Coronary artery (tissue), 2 donors: ENCODE data around the gene CTTN.

ENCODE experiments used
- DNase-seq: peaks from one replicate; pipeline ENCODE4 v3.0.0-alpha.2; 2017; ENCODE audit warnings: low spot score
- H3K27ac ChIP-seq, 2 donors: fragments of 200-600 bp; sonication (generic); one replicate each; pipeline ENCODE4 v1.5.1; 2016 to 2019
- H3K4me3 ChIP-seq: fragments of 200-600 bp; sonication (generic); 2 replicates; pipeline ENCODE4 v1.5.1; 2016; ENCODE audit warnings: mild to moderate bottlenecking, moderate library complexity
- CTCF ChIP-seq: fragments of 200-600 bp; sonication (generic); IDR thresholded peaks from one replicate; pipeline ENCODE4 v1.5.1; 2019; ENCODE audit warnings: antibody characterized with exemption

The CTTN gene

DNA sequence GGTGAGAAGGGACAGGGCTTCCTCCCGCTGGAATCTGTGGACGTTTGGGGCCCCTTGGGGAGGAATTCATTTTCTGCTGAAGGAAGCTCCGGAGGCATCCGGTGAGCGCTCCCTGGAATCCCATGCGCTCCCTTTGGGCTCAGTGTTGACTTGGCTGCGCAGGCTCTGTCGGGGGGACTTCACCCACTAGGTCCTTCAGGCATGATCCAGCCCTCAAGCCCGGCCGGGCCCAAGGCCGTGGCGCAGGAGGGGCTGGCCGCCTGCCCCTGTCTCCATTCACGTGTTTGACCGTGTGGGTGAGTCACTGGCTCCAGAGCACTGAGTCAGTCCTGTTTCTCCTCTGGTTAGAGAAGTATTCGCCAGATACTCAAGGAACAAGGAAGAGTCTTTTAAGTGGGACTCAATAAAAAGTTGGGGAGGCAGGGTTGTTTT lies 1.4 kb downstream of the CTTN start:
- peak overlapping the region; percentile 91 to 93 for H3K27ac ChIP-seq
- H3K4me3 ChIP-seq, result peak overlapping the region; percentile 96
- DNase-seq, result peak; percentile 93
- no peak for TF ChIP-seq CTCF

DNA sequence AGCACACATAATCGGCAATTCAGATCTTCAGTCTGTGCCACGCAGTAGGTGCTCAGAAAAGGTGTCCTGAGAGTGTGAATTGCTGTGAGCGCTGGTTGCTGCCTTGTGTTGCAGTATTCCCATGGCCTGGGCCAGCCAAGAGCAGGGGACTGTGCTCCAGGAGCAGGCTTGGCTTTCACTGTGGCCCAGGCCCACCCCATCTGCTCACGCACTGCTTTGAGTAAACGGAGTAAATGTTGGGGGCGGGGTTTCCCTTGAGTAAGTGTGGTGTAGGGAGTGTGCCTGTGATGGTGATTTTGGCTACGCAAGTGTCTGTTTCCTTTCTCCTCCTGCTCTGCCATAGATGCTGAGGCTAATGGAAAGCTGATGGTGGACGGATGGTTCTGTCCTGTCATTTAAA lies 2.3 kb downstream of the CTTN start:
- no peak for TF ChIP-seq CTCF
- peak overlapping the region; percentile 96 for H3K4me3 ChIP-seq
- no peak for DNase-seq
- peak overlapping the region; percentile 91 to 93 for H3K27ac ChIP-seq

DNA sequence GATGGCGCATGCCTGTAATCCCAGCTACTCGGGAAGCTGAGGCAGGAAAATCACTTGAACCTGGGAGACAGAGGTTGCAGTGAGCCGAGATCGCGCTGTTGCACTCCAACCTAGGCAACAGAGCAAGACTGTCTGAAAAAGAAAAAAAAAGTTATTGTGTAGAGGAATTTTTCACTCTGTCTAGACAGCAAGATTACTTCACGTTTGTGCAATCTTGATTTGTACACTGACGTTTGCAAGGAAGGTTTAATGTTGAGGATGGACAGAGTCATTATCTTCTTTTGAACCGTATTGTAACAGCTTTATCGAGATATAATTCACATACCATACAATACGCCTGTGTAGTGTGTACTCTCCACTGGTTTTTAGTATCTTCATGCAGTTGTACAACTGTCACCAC lies 3.7 kb downstream of the CTTN start:
- Histone ChIP-seq H3K4me3 (no peak overlapping the region), H3K27ac (no peak overlapping the region)
- no peak for DNase-seq
- TF ChIP-seq CTCF, result no peak

GRCh38 chr11:70402685-70403084 lies 4.4 kb downstream of the CTTN start:
- Histone ChIP-seq H3K4me3 (no peak overlapping the region), H3K27ac (no peak overlapping the region)
- TF ChIP-seq CTCF, result no peak
- no peak for DNase-seq

GRCh38 chr11:70404244-70404643 lies 5.9 kb downstream of the CTTN start:
- Histone ChIP-seq H3K4me3 (no peak overlapping the region), H3K27ac (no peak overlapping the region)
- TF ChIP-seq CTCF, result no peak
- no peak for DNase-seq

DNA sequence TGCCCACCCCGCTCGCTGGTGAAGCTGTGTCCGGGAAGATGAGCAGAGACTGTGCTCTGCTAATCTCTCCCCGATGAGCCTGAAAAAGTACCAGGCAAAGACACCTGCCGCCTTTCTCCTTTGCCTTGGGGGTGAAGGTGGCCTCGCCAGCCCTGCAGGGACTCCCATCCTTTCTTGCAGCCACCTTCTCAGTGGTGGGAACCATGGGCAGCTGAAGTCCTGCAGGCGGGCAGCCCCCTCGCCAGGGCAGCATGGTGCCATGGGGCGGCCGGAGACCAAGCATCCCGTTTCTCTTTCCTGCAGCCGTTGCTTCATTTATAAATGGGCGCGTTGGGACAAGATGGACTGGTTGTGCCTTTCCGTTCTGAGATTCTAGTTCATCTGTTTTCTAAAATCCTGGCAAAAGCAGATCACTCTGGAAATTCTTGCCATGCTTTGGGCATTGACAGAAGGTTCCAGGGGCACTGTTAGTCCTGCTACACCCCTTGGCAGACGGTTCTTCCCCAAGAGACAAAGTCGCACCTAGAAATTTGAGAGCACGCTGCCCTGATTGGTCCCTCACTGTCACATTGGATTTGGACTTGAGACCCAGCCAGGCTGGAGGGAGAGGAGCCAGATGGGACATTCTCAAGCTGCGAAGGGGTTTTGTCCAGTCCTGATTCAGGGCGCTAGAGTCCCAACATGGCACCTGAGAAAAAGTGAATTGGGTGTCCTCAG lies 7.5 kb downstream of the CTTN start:
- no peak overlapping the region for H3K4me3 ChIP-seq
- TF ChIP-seq CTCF, result no peak
- DNase-seq, result no peak
- H3K27ac ChIP-seq, result no peak overlapping the region

DNA sequence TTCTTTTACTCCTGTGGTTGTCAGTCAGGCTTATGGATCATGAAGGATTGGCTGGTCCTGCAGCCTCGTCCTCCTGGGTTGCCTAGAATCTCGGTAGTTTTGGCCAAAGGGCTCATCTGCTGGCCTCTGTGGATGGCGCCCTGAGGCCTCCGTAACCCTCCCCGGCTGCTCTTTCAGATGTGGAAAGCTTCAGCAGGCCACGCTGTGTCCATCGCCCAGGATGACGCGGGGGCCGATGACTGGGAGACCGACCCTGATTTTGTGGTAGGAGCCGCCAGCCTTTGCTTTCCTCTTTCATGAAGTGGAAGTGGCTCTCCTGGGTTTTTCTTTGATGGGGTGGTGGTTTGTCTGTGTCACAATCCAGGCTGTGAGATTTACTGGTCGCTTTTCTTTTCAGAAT lies 8.8 kb downstream of the CTTN start:
- Histone ChIP-seq H3K27ac (no peak overlapping the region), H3K4me3 (no peak overlapping the region)
- no peak for DNase-seq
- TF ChIP-seq CTCF, result no peak
